Thyroid gland (tissue), 4 donors: ENCODE data around the gene EVC. TPM values are rescaled to one million over a fixed set of nuclear protein-coding genes. Genes with fewer than 3 reads are reported as not detected.

Experiments used
- DNase-seq, 2 donors: peaks; one replicate each; pipeline ENCODE4 v3.0.0-alpha.2; 2019
- H3K27ac ChIP-seq, 3 donors: fragments of 200-600 bp; sonication (generic); 1 replicate in 2 of 3; 2 replicates in 1 of 3; pipeline ENCODE4 v1.5.1; 2016 to 2019; ENCODE audit warnings: mild to moderate bottlenecking in 1 of 3, moderate library complexity in 1 of 3
- H3K27me3 ChIP-seq: fragments of 200-600 bp; sonication (generic); one replicate; pipeline ENCODE4 v1.5.1; 2019
- H3K36me3 ChIP-seq, 2 donors: fragments of 200-600 bp; sonication (generic); one replicate each; pipeline ENCODE4 v1.5.1; 2016 to 2019
- H3K4me1 ChIP-seq, 2 donors: fragments of 200-600 bp; sonication (generic); one replicate each; pipeline ENCODE4 v1.5.1; 2017 to 2019
- H3K4me3 ChIP-seq, 3 donors: fragments of 200-600 bp; sonication (generic); replicated peaks in 1 of 3; 1 replicate in 2 of 3; 2 replicates in 1 of 3; pipeline ENCODE4 v1.5.1; 2016; ENCODE audit warnings: mild to moderate bottlenecking in 1 of 3
- H3K9me3 ChIP-seq: fragments of 200-600 bp; sonication (generic); one replicate; pipeline ENCODE4 v1.5.1; 2017
- CTCF ChIP-seq, 6 experiments: fragments of 200-600 bp in 3 of 6; fragments of 450-650 bp in 3 of 6; sonication (generic) in 3 of 6; IDR thresholded peaks; one replicate each; pipeline ENCODE4 v1.5.1; 2016 to 2019; ENCODE audit warnings: antibody characterized with exemption in 6 of 6, mild to moderate bottlenecking in 2 of 6, inconsistent platforms in 1 of 6, moderate library complexity in 1 of 6
- POLR2A ChIP-seq, 2 donors: fragments of 450-650 bp; IDR thresholded peaks; one replicate each; pipeline ENCODE4 v1.6.1; 2017; ENCODE audit warnings: antibody characterized with exemption in 2 of 2, mild to moderate bottlenecking in 2 of 2, moderate library complexity in 1 of 2
- WGBS, 2 donors: methylation state at CpG; one replicate each; pipeline ENCODE4 v1.1.5; 2017; 5-methylcytosine and 5-hydroxymethylcytosine counted together
- intact Hi-C: fragments of 100-400 bp; cut with DNase I; formaldehyde crosslinking; loops from one replicate; pipeline ENCODE4 v1.15.1; 2023
- total RNA-seq, 4 donors: library from RNA; depleted of rRNA; stranded (reverse); fragments of >200 nt; gene quantifications; one replicate each; pipeline ENCODE4 v1.2.3, GENCODE V29; 2016

The EVC gene
- total RNA-seq, 4 donors from 2014 or later = 21.4 to 43.6 (median 38.6) TPM

GRCh38 chr4:5716391-5716790 is 5.4 kb downstream of the EVC start:
- H3K36me3 ChIP-seq = no peaks in the 10 kb centered on the region
- no peak for TF ChIP-seq POLR2A (IDR thresholded peaks at IDR 0.05)
- TF ChIP-seq CTCF (IDR thresholded peaks at IDR 0.05) = no peak
- no peak for DNase-seq
- peaks cover 4 to 10% of the 10 kb centered on the region in 2 donors for H3K4me1 ChIP-seq
- H3K4me3 ChIP-seq = no peak overlapping the region
- no peaks in the 10 kb centered on the region for H3K9me3 ChIP-seq
- H3K27ac ChIP-seq = no peak overlapping the region
- 83 to 88% methylated on average over 2 of the region's 2 CpGs for WGBS, 2 donors
- intact Hi-C loops = no loop called here
- no peaks in the 10 kb centered on the region for H3K27me3 ChIP-seq

- Histone ChIP-seq H3K27ac (no peak overlapping the region), H3K4me3 (no peak overlapping the region), H3K36me3 (no peaks in the 10 kb centered on the region), H3K4me1 (peaks cover 0 to 12% of the 10 kb centered on the region in 2 donors), H3K27me3 (no peaks in the 10 kb centered on the region), H3K9me3 (no peaks in the 10 kb centered on the region)
- intact Hi-C loops = no loop called here
- DNase-seq = no peak
- 90 to 97% methylated on average over 4 of the region's 4 CpGs for WGBS, 2 donors
- no peak for TF ChIP-seq CTCF (IDR thresholded peaks at IDR 0.05)
- TF ChIP-seq POLR2A (IDR thresholded peaks at IDR 0.05) = no peak
These were observed 6.6 kb downstream of the EVC start for GRCh38 chr4:5717449-5718158.

- WGBS, 2 donors = 84 to 87% methylated on average over 4 of the region's 4 CpGs
- H3K27ac ChIP-seq = no peak overlapping the region
- no peak overlapping the region for H3K4me3 ChIP-seq
- no peaks in the 10 kb centered on the region for H3K9me3 ChIP-seq
- H3K4me1 ChIP-seq = peaks cover 0 to 11% of the 10 kb centered on the region in 2 donors
- no peak for TF ChIP-seq CTCF (IDR thresholded peaks at IDR 0.05)
- TF ChIP-seq POLR2A (IDR thresholded peaks at IDR 0.05) = no peak
- no peaks in the 10 kb centered on the region for H3K27me3 ChIP-seq
- DNase-seq = no peak
- H3K36me3 ChIP-seq = no peaks in the 10 kb centered on the region
- intact Hi-C loops = no loop called here
These were observed 7.4 kb downstream of the EVC start for GRCh38 chr4:5718411-5718810.

GRCh38 chr4:5719350-5720055 is 8.5 kb downstream of the EVC start:
- DNase-seq = no peak
- H3K4me3 ChIP-seq = no peak overlapping the region
- H3K36me3 ChIP-seq = no peaks in the 10 kb centered on the region
- no peaks in the 10 kb centered on the region for H3K27me3 ChIP-seq
- intact Hi-C loops = no loop called here
- no peak overlapping the region for H3K27ac ChIP-seq
- no peaks in the 10 kb centered on the region for H3K9me3 ChIP-seq
- WGBS, 2 donors = 84% methylated on average over 7 of the region's 7 CpGs
- no peak for TF ChIP-seq POLR2A (IDR thresholded peaks at IDR 0.05)
- TF ChIP-seq CTCF (IDR thresholded peaks at IDR 0.05) = no peak
- peaks cover 0 to 11% of the 10 kb centered on the region in 2 donors for H3K4me1 ChIP-seq
